Measurements from ENCODE around the gene SLX9. TPM values are rescaled to one million over a fixed set of nuclear protein-coding genes. Genes with fewer than 3 reads are reported as not detected.

SLX9 gene
- total and polyA plus RNA-seq, 8 donors: 10.5 to 21.7 (median 13.6) TPM

DNA sequence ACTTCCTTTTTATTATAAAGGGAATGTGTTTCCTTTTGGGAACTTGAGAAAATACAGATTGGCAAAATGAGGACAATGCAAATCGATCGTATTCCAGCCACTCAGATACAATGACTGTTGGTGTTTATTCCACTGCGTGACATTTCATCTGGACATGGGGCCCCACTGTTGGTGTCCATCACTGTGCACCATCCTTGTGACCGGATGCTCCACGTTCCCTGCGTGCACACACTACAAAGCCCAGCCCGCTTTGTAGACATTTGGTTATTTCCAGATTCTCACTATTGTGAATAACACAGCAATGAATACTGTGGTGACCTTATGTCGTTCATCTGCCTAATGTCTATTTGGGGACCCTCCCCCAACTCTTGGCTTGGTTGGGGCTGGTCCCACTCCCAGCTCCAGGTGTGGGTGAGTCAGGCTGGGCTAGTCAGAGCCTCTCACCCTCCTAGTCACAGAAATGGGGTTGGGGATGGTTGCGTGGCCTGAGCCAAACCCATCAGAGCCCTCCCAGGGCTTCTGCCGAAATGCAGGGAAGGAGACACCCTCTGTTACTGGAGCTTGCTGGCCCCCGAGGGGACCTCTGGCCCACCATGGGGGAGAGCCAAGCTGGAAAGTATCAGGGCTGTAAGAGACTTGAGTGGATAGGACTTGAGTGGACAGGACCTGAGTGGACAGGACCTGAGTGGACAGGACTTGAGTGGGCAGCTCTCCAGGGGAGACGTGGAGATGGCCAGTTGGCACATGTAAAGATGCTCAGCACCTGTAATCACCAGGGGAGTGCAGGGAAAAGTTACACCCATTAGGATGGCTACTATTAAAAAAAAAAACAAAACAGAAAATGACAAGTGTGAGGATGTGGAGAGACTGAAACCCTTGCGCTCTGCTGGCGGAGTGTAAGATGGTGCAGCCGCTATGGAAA lies 77.5 kb downstream of the SLX9 start:
- WGBS, 2 donors: 79 to 85% methylated on average over 15 of the region's 15 CpGs
- ATAC-seq: no peak
- no peak for FAIRE-seq
- H3K4me3 ChIP-seq: no peak overlapping the region
- no peaks in the 10 kb centered on the region for H3K9me3 ChIP-seq
- intact Hi-C loops (cut with DNase I): no loop called here
- no peaks in the 10 kb centered on the region for H3K4me1 ChIP-seq
- TF ChIP-seq, protein P1, sequence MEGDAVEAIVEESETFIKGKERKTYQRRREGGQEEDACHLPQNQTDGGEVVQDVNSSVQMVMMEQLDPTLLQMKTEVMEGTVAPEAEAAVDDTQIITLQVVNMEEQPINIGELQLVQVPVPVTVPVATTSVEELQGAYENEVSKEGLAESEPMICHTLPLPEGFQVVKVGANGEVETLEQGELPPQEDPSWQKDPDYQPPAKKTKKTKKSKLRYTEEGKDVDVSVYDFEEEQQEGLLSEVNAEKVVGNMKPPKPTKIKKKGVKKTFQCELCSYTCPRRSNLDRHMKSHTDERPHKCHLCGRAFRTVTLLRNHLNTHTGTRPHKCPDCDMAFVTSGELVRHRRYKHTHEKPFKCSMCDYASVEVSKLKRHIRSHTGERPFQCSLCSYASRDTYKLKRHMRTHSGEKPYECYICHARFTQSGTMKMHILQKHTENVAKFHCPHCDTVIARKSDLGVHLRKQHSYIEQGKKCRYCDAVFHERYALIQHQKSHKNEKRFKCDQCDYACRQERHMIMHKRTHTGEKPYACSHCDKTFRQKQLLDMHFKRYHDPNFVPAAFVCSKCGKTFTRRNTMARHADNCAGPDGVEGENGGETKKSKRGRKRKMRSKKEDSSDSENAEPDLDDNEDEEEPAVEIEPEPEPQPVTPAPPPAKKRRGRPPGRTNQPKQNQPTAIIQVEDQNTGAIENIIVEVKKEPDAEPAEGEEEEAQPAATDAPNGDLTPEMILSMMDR (IDR thresholded peaks at IDR 0.05): no peak
- no peak overlapping the region for H3K27ac ChIP-seq
- H3K36me3 ChIP-seq: no peaks in the 10 kb centered on the region
- peak in 1 of 6 donors; percentile 26 for DNase-seq
- H3K27me3 ChIP-seq: no peaks in the 10 kb centered on the region

DNA sequence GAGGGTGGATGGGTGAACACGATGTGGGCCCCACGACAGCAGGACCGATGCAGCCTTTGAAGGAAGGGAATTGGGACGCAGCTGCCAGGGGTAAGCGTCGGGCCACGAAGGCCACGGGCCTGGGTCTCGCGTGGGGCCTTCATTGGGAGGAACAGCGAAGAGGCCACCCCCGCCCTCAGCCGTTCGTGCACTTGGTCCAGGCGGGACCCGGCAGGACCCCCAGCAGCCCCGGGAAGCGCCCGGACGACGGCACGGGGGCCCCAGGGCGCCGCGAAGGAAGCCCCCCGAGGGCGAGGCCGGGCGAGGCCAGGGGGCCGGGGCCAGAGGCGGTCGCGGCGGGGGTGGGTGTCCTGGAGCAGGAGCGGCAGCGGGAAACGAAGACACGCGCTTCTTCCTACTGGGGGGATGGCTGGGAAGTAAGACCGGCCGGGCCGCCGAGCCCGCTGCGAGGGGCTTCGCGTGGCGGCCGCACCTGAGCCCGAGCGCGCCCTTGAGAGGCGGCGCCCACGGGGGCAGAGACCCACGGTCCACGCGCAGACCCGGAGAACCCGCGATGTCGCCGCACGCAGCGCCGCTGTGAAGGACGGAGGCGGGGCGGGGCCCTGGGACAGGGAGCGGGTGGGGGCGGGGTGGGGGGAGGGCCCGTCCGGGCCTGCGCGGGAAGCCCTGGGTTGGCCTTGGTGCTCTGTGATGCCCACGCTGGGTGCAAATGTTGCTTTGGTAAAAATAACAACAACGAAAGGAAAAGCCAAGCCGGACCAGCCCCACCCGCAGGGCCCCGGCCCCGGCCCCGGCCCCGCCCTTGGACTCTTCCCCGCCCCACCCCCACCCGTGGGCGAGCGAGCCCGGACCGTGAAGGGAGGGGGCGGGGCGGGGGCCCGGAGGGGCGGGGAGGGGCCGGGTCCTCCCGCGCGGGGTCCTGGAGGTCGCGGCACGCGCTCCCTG lies 78.6 kb downstream of the SLX9 start:
- ATAC-seq (peak in 2 of 4 donors; percentile 12 to 17), DNase-seq (peak in 3 of 6 donors; percentile 31 to 59 (median 54)), FAIRE-seq (no peak)
- TF ChIP-seq, protein P1 (IDR thresholded peaks at IDR 0.05): no peak
- Histone ChIP-seq H3K27me3 (no peaks in the 10 kb centered on the region), H3K9me3 (no peaks in the 10 kb centered on the region), H3K27ac (no peak overlapping the region), H3K4me3 (peak overlapping the region in 2 of 4 donors; percentile 27 to 38), H3K36me3 (no peaks in the 10 kb centered on the region), H3K4me1 (no peaks in the 10 kb centered on the region)
- intact Hi-C loops (cut with DNase I): no loop called here
- 8 to 12% methylated on average over 54 to 97 of the region's 101 CpGs for WGBS, 2 donors

DNA sequence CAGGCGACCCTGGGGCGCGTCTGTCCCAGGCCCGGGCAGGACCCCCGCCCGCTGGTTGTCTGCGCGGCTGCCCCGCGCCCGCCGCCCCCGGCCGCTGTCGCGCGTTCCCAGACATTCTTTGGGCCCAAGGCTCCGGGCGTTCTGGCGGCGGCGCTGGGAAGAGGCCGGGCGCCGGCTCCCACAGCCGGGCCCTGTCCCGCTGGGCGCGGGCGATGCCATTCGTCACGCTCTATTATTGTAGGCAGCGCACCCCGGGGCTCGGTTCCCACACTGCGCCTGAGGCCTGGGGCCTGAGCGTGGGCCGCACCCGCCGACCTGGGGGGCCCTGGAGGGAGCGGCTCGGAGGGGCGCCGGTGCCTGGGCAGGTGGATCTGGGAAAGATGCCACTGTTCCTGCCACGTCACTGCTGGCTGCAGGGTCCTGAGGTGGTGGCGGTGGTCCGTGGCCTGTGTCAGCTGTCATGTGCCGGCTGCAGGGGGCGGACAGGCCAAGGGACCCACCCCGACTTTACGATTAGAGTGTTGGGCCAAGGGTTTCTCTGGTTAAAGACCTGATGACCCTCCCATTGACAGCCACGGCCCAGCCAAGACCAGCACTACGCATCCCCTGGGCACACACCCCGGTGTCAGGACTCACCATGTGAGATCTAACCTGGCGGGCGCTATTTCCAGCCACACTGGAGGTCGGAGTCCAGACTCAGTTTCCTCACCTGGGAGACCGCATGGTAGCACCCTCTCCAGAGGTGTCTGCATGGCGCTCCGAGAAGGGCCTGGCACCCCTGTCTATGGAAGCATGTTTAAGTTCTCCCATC lies 79.5 kb downstream of the SLX9 start:
- Histone ChIP-seq H3K27me3 (no peaks in the 10 kb centered on the region), H3K36me3 (no peaks in the 10 kb centered on the region), H3K4me1 (no peaks in the 10 kb centered on the region), H3K9me3 (no peaks in the 10 kb centered on the region), H3K27ac (no peak overlapping the region), H3K4me3 (peak overlapping the region in 2 of 4 donors; percentile 27 to 38)
- DNase-seq: peak in 3 of 6 donors; percentile 24 to 61 (median 55)
- FAIRE-seq: no peak
- TF ChIP-seq, protein P1 (IDR thresholded peaks at IDR 0.05): no peak
- WGBS, 2 donors: 32 to 38% methylated on average over 55 to 60 of the region's 60 CpGs
- intact Hi-C loops (cut with DNase I): no loop called here
- ATAC-seq: peak in 2 of 4 donors; percentile 54 to 55

DNA sequence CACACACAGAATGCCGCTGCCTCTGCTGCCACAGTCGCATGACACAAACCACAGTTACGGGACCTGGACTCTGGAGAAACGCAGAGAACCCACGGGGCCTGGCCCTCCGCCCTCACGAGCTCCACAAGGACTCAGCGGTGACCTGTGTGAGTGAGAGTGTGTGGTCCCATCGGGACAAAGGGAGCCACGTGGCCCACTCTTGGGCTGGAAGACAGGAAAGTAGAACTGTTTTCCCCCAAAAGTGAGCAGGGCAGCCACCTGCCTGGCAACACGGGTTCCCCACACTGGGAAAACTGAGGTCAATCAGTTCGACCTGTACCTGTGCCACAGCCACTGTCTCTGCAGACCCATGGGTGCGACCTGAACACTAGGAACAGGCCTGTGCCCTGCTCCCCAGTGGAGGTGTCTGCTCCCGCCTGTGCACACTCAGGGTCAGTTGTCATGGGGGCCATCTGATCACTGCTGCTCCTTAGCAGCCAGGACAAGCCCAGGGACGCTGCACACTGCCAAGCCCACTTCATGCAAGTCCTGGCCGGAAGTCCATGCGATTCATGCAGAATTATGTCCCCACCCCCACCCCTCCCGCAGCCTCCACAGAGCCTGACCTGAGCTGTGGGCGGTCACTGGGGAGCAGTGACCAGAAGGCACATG lies 80.2 kb downstream of the SLX9 start:
- no peaks in the 10 kb centered on the region for H3K36me3 ChIP-seq
- peak in 3 of 6 donors; percentile 11 to 47 (median 29) for DNase-seq
- no peak overlapping the region for H3K27ac ChIP-seq
- TF ChIP-seq, protein P1 (IDR thresholded peaks at IDR 0.05): no peak
- ATAC-seq: no peak
- FAIRE-seq: no peak
- intact Hi-C loops (cut with DNase I): no loop called here
- H3K4me1 ChIP-seq: no peaks in the 10 kb centered on the region
- WGBS, 2 donors: 72 to 85% methylated on average over 19 of the region's 19 CpGs
- no peaks in the 10 kb centered on the region for H3K27me3 ChIP-seq
- H3K4me3 ChIP-seq: no peak overlapping the region
- no peaks in the 10 kb centered on the region for H3K9me3 ChIP-seq
